T-helper 1 cell (primary cell): ENCODE data around the gene SLC13A1.
"Not testable (repeated sequence)": the region's sequence is repeated elsewhere in the genome, so short reads cannot be mapped to it uniquely, and the experiment has no call there.

Source experiments
- DNase-seq, 5 donors: peaks; one replicate each; pipeline ENCODE4 v3.0.0-alpha.2; 2012 to 2020

SLC13A1 gene

DNA sequence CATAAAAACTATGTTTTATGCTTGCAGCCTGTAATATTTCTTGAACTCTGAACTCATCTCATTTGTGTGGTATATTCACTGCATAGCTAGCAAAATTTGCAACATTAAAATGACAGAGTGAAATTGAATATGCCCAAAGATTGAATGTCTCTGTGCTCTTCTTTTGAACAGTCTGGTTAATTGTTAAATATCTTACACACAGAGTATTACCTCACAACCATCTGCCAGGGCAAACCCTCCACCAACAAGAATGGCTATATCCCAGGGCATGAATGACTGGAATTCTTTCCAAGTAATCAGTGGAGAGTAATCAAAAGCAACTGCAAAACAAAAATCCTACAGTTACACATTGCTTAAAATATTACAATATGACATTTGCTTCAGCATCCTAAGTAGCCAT lies 76.9 kb downstream of the SLC13A1 start:
- no peak for DNase-seq

DNA sequence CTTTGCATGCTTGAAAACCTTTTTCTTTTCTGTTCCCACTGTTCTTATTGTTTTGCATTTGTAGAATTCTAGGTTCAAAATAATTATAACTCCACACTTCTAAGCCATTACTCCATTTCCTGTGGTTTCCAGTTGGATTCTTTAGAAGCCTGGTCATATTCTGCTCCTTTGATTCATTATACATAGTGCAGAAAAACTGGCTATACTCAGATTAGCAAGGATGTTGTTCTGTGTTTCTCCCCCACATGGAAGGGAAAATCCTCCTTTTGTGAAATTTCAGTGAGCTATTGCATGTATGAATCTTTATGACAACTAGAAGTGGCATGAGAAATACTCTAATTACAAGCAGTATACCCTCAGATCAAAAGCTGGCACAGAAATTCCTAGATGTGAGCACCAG lies 79.5 kb downstream of the SLC13A1 start:
- DNase-seq = no peak

DNA sequence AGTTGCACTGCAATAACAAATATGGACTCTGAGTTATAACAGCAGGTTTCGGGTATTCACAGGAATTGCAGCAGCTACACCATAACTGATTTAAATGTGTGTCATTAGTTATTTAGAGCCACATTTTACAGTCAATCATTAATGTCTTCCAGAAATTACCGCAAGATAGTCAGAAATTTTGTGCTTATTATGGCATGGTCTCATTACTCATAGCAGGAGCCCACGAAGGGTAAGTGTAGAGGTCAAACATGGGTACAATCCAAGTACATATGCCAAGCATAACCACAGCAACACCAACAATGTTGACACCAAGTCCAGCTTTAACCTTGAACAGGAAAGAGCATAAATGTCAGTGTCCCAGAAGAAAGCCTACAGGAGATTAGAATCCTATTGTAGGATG lies 84.4 kb downstream of the SLC13A1 start:
- DNase-seq = no peak

DNA sequence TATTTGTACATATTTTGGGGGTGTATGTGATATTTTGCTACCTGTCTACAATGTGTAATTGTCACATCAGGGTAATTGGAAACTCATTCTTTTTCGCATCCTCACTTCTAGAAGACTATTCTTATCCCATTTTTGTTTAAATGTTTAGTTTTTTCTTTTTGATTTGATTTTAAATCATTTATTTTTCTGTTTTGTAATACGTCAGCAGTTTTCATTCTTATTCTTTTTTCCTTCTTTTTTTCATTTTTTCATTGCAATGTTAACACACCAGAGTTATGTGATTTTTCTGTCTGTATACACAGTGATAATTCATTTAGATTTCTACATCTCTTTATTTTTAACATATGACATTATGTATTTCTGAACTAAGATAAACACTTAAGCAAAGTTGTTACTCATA lies 85.5 kb downstream of the SLC13A1 start:
- DNase-seq = no peak

DNA sequence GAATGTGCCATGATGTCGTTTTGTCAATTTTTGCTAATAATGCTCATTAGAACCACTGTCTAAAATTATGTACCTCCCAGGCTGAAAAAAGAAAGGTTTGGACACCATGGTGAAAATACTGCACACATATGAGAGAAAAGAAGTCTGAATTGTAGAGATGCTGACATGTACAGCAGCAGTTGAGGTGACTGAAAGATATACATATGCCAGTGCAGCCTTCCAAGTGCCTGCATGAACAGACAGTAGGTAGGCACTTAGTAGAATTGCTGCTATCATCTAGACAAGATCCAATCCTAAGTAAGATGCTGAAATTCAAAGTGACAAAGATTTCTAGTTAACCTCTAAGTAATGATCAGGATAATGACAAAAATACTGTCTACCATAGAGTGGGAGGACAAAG lies 86.9 kb downstream of the SLC13A1 start:
- no peak for DNase-seq

DNA sequence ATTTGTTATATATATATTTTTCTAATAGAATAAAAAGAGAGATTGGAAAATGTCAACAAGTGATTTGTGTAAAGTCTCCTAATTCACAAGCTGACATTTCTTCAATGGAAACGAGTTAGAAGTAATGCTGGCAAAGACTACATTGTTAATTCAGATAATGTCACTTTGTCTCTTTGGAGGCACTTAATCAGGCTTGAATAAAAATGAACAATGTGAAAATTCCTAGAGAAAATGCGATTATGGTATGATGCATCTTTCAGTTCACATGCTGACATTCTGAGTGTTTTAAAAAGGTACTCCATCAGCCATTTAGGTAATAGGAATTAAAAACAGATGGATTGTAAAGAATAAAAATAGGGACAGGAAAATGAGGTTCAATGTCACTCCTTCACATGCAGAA lies 100.1 kb downstream of the SLC13A1 start:
- DNase-seq = no peak

DNA sequence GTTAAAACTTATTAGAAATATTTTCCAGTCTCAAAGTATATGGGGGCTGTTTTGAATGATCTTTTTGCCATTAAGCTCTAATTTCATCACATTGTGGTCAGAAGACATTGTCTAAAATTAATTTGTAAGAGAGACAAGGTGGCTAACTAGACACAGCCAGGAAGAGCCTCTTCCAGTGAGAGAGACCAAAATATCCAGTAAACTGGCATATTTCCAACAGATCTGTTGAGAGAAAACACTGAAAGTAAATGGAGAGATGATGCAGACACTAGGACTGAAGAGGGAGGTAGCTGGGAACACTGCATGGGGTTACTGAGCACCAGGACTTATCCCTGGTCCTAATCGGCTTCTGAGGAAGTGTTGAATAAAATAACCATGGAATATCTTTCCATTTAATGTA lies 102.8 kb downstream of the SLC13A1 start:
- DNase-seq = no peak

DNA sequence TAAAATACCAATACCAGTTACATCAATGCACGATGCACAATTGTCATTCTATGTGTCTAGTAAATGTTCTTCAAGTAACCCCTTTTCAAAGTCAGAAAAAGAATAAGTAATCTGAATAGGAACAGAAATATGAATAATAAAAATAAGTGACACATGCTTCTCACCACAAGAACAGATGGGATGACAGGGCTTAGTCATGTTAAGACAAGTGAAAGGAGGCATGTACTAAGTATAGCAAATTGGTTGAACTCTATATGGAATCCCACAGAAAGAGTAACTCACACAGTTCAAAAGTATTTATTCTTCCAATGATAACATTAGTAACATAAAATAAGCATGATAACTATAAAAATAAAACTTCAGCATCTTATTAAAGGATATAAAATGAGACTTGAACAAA lies 103.3 kb downstream of the SLC13A1 start:
- DNase-seq = no peak

DNA sequence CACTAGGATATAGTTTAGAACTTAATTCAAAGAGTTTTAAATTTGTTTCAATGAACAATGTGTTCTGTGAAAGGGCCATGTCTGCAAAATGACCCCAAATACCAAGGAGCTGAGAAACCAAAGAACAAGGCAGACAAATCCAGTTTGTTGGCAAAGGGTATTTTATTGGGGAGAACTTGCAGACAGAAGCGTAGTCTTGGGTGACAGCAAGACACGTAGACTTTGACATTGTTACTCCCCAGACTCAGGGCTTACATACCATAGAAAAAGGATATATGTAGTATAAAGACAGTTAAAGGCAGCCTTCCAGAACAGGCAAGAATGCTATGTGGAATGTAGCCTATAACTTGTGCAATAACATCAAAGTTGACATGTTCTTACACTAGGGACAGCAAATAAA lies 109.3 kb downstream of the SLC13A1 start:
- DNase-seq = no peak

DNA sequence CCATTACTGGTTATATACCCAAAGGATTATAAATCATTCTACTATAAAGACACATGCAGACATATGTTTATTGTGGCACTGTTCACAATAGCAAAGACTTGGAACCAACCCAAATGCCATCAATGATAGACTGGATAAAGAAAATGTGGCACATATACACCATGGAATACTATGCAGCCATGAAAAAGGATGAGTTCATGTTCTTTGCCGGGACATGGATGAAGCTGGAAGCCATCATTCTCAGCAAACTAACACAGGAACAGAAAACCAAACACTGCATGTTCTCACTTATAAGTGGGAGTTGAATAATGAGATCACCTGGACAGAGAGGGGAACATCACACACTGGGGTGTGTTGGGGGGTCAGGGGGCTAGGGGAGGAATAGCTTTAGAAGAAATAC lies 112.9 kb downstream of the SLC13A1 start:
- DNase-seq = not testable (repeated sequence)

DNA sequence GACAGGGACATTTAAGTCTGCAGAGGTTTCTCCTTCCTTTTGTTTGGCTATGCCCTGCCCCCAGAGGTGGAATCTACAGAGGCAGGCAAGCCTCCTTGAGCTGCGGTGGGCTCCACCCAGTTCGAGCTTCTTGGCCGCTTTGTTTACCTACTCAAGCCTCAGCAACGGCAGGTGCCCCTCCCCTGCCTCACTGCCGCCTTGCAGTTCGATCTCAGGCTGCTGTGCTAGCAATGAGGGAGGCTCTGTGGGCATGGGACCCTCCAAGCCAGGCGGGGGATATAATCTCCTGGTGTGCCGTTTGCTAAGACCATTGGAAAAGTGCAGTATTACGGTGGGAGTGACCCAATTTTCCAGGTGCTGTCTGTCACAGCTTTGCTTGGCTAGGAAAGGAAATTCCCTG lies 114.9 kb downstream of the SLC13A1 start:
- DNase-seq = not testable (repeated sequence)

DNA sequence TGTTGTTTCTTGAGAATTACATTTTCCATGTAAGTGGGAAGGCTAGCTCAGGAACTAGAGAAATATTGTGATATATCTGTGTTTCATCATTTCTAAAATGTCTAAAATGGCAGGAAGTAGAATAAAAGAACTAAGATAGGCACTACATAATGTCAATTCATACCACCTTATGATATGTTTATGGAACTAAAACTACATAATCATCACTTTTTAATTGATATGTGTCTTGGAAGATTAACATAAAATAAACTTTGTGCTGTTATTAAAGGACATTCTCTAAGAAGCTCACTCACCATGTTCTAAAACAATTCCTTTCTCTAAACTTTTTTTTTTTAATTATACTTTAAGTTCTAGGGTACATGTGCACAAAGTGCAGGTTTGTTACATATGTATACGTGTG lies 120.7 kb downstream of the SLC13A1 start:
- no peak for DNase-seq

DNA sequence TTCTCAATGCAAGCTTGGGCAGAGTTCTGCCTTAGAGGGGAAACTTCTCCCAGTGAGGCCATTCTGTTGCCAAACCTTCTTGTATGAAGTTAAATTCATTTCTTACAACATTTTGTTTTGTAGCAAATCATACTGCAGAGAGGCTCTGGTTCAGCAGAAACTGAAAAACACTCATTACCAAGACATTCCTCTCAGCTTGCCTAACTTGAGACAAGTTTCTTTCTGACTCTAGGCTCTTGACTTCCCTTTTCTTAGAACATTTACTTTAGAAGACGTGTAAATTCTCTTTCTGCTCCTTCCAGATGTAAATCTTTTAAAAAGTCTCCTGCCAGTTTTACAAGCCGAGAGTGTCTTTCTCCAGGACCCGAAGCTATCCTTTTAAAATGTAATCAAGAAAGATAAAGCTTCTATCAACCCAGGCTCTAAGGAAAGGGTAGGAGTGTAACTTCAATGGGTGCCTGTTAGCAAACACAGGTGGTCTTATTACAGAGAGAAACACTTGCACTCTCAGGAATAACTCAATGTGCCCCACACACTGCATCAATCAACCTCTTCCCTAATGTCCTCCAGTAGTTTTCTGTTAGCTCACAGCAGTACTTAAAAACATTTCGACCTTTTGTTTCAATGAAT lies 123.8 kb downstream of the SLC13A1 start:
- DNase-seq = no peak

DNA sequence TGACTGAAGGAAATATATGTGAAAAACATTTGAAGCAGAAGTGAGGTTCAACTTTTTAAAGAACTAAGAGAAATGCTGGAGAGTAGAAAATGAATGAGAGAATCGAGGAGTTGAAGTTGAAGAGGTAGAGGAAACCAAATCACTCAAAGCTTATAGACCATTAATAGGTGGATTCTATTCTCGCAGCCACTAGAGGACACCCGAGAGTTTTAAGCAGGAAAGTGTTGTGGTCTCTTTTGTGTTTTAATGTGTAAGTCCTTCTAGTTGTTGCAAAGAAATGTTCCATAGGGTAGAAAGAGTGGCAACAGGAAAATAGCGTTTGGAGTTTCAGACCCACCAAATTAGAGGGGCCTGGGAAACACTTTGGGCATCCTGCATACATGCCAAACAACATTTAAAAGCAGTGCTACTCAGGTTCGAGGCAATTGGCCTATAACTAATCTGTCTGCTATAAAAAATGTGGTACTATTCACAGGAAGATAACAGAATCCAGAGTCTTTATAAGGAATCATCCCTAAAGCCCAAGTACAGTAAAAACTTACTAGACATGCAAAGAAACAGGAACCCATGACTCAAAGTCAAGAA lies 129.0 kb downstream of the SLC13A1 start:
- DNase-seq = no peak

DNA sequence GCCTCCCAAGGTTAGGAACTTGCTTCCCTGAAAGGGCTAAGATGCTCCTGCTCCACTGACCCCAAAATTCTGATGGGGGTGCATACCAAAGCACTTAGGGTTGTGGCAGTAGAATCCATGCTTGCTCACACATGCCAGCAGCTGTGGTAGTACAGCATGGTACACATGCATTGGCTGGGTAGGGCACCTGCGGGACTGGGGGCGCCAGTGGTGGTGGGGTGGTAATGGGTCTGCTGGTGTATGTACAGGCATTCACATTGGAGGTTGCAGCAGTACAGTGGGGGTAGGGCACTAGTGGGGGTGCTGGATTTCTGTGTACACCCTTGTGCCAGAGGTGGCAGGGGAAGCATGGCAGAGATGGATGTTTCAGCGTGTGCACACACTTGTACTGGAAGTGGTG lies 132.0 kb downstream of the SLC13A1 start:
- no peak for DNase-seq
